ENCODE data around the gene ZBTB7C.

The ZBTB7C gene

GRCh38 chr18:48203961-48204666 is 205.1 kb downstream of the ZBTB7C start:
- no peak overlapping the region for H3K4me2 ChIP-seq (ENCODE audit: low read depth, low read length, poor library complexity, severe bottlenecking)
- H3K27ac ChIP-seq (ENCODE audit: low read depth, low read length): no peak overlapping the region
- no peaks in the 10 kb centered on the region for H3K9me2 ChIP-seq (replicated peaks; ENCODE audit: insufficient read depth, low read length)
- no peaks in the 10 kb centered on the region for H4K20me1 ChIP-seq (ENCODE audit: low read depth, low read length)
- H3K36me3 ChIP-seq (ENCODE audit: low read length): no peaks in the 10 kb centered on the region
- no peaks in the 10 kb centered on the region for H3K79me2 ChIP-seq (ENCODE audit: insufficient read depth, low read length)
- H3F3A ChIP-seq (ENCODE audit: insufficient read depth): no peaks in the 10 kb centered on the region
- no peaks in the 10 kb centered on the region for H3K9me3 ChIP-seq (ENCODE audit: insufficient read depth, low read length)
- TF ChIP-seq CTCF (IDR thresholded peaks at IDR 0.05; ENCODE audit: insufficient read depth, low read length, poor library complexity, severe bottlenecking): no peak
- no peak for TF ChIP-seq EZH2phosphoT487 (conservative IDR thresholded peaks at IDR 0.05; ENCODE audit: low read length)
- no peak overlapping the region for H3K9ac ChIP-seq (ENCODE audit: low read length)
- H3K27me3 ChIP-seq (ENCODE audit: low read length): no peaks in the 10 kb centered on the region
- H2AFZ ChIP-seq (ENCODE audit: low read depth, low read length, severe bottlenecking): no peak overlapping the region
- no peak overlapping the region for H3K4me3 ChIP-seq (ENCODE audit: insufficient read depth, low read length, poor library complexity, severe bottlenecking)

- H3K9me2 ChIP-seq (replicated peaks; ENCODE audit: insufficient read depth, low read length): no peaks in the 10 kb centered on the region
- no peaks in the 10 kb centered on the region for H3K36me3 ChIP-seq (ENCODE audit: low read length)
- H2AFZ ChIP-seq (ENCODE audit: low read depth, low read length, severe bottlenecking): no peak overlapping the region
- H3K4me3 ChIP-seq (ENCODE audit: insufficient read depth, low read length, poor library complexity, severe bottlenecking): no peak overlapping the region
- H3K4me2 ChIP-seq (ENCODE audit: low read depth, low read length, poor library complexity, severe bottlenecking): no peak overlapping the region
- H4K20me1 ChIP-seq (ENCODE audit: low read depth, low read length): no peaks in the 10 kb centered on the region
- TF ChIP-seq CTCF (IDR thresholded peaks at IDR 0.05; ENCODE audit: insufficient read depth, low read length, poor library complexity, severe bottlenecking) (no peak), EZH2phosphoT487 (conservative IDR thresholded peaks at IDR 0.05; ENCODE audit: low read length) (no peak)
- H3K9ac ChIP-seq (ENCODE audit: low read length): no peak overlapping the region
- no peaks in the 10 kb centered on the region for H3K9me3 ChIP-seq (ENCODE audit: insufficient read depth, low read length)
- H3K27me3 ChIP-seq (ENCODE audit: low read length): no peaks in the 10 kb centered on the region
- H3K27ac ChIP-seq (ENCODE audit: low read depth, low read length): no peak overlapping the region
- no peaks in the 10 kb centered on the region for H3K79me2 ChIP-seq (ENCODE audit: insufficient read depth, low read length)
- no peaks in the 10 kb centered on the region for H3F3A ChIP-seq (ENCODE audit: insufficient read depth)
These were observed 205.8 kb downstream of the ZBTB7C start for GRCh38 chr18:48203288-48203945.

- Histone ChIP-seq H3K4me2 (ENCODE audit: low read depth, low read length, poor library complexity, severe bottlenecking) (no peak overlapping the region), H3K9ac (ENCODE audit: low read length) (no peak overlapping the region), H3K27ac (ENCODE audit: low read depth, low read length) (no peak overlapping the region), H4K20me1 (ENCODE audit: low read depth, low read length) (no peaks in the 10 kb centered on the region), H3K79me2 (ENCODE audit: insufficient read depth, low read length) (no peaks in the 10 kb centered on the region), H3F3A (ENCODE audit: insufficient read depth) (no peaks in the 10 kb centered on the region), H3K9me2 (replicated peaks; ENCODE audit: insufficient read depth, low read length) (no peaks in the 10 kb centered on the region), H3K36me3 (ENCODE audit: low read length) (no peaks in the 10 kb centered on the region), H3K9me3 (ENCODE audit: insufficient read depth, low read length) (no peaks in the 10 kb centered on the region), H2AFZ (ENCODE audit: low read depth, low read length, severe bottlenecking) (no peak overlapping the region), H3K27me3 (ENCODE audit: low read length) (no peaks in the 10 kb centered on the region), H3K4me3 (ENCODE audit: insufficient read depth, low read length, poor library complexity, severe bottlenecking) (no peak overlapping the region)
- TF ChIP-seq EZH2phosphoT487 (conservative IDR thresholded peaks at IDR 0.05; ENCODE audit: low read length): no peak
- TF ChIP-seq CTCF (IDR thresholded peaks at IDR 0.05; ENCODE audit: insufficient read depth, low read length, poor library complexity, severe bottlenecking): no peak
These were observed 206.6 kb downstream of the ZBTB7C start for GRCh38 chr18:48202350-48203260.

Data from SU-DHL-6 (cell line).